ENCODE results near the gene PQBP1. TPM values are rescaled to one million over a fixed set of nuclear protein-coding genes. Genes with fewer than 3 reads are reported as not detected.
"Not testable (repeated sequence)": the region's sequence is repeated elsewhere in the genome, so short reads cannot be mapped to it uniquely, and the experiment has no call there.

The PQBP1 gene
- total and polyA plus RNA-seq, 9 donors, result 54.4 to 76.6 (median 69.5) TPM

- H3K9me3 ChIP-seq (replicated peaks; ENCODE audit: control insufficient read depth, low read depth, low read length); H3K27me3 ChIP-seq (ENCODE audit: control insufficient read depth, insufficient read depth, low read length); H3K27ac ChIP-seq (ENCODE audit: low read length); H3K4me3 ChIP-seq (ENCODE audit: low read length); DNase-seq; H3K36me3 ChIP-seq (ENCODE audit: control insufficient read depth, insufficient read depth, low read length); H3K4me1 ChIP-seq (ENCODE audit: control insufficient read depth, insufficient read depth, low read length): not testable (repeated sequence)
- no CpG with 5 or more reads among the region's 4 CpGs for WGBS (ENCODE audit: insufficient coverage)
Measured at GRCh38 chrX:48876944-48877343, 20.8 kb upstream of the PQBP1 start.

- Histone ChIP-seq H3K27ac (ENCODE audit: low read length) (no peak overlapping the region), H3K36me3 (ENCODE audit: control insufficient read depth, insufficient read depth, low read length) (no peaks in the 10 kb centered on the region), H3K27me3 (ENCODE audit: control insufficient read depth, insufficient read depth, low read length) (no peaks in the 10 kb centered on the region), H3K9me3 (replicated peaks; ENCODE audit: control insufficient read depth, low read depth, low read length) (no peaks in the 10 kb centered on the region), H3K4me3 (ENCODE audit: low read length) (no peak overlapping the region), H3K4me1 (ENCODE audit: control insufficient read depth, insufficient read depth, low read length) (no peaks in the 10 kb centered on the region)
- WGBS (ENCODE audit: insufficient coverage), result 71% methylated on average over 10 of the region's 10 CpGs
- DNase-seq, result no peak
Measured at GRCh38 chrX:48883729-48884128, 14.0 kb upstream of the PQBP1 start.

- H3K9me3 ChIP-seq (replicated peaks; ENCODE audit: control insufficient read depth, low read depth, low read length); H3K27ac ChIP-seq (ENCODE audit: low read length); H3K4me1 ChIP-seq (ENCODE audit: control insufficient read depth, insufficient read depth, low read length); DNase-seq; H3K27me3 ChIP-seq (ENCODE audit: control insufficient read depth, insufficient read depth, low read length); H3K4me3 ChIP-seq (ENCODE audit: low read length); H3K36me3 ChIP-seq (ENCODE audit: control insufficient read depth, insufficient read depth, low read length): not testable (repeated sequence)
- 72% methylated on average over 3 of the region's 5 CpGs for WGBS (ENCODE audit: insufficient coverage)
Measured at GRCh38 chrX:48886586-48886985, 11.1 kb upstream of the PQBP1 start.

GRCh38 chrX:48890296-48890925 lies 7.3 kb upstream of the PQBP1 start:
- Histone ChIP-seq H3K27ac (ENCODE audit: low read length) (no peak overlapping the region), H3K9me3 (replicated peaks; ENCODE audit: control insufficient read depth, low read depth, low read length) (no peaks in the 10 kb centered on the region), H3K36me3 (ENCODE audit: control insufficient read depth, insufficient read depth, low read length) (peaks cover 11% of the 10 kb centered on the region), H3K27me3 (ENCODE audit: control insufficient read depth, insufficient read depth, low read length) (no peaks in the 10 kb centered on the region), H3K4me1 (ENCODE audit: control insufficient read depth, insufficient read depth, low read length) (peaks cover 13% of the 10 kb centered on the region), H3K4me3 (ENCODE audit: low read length) (peak overlapping the region; percentile 54)
- 47% methylated on average over 14 of the region's 15 CpGs for WGBS (ENCODE audit: insufficient coverage)
- DNase-seq, result no peak

GRCh38 chrX:48890934-48891401 lies 6.8 kb upstream of the PQBP1 start:
- Histone ChIP-seq H3K4me1 (ENCODE audit: control insufficient read depth, insufficient read depth, low read length) (peaks cover 13% of the 10 kb centered on the region), H3K9me3 (replicated peaks; ENCODE audit: control insufficient read depth, low read depth, low read length) (no peaks in the 10 kb centered on the region), H3K27ac (ENCODE audit: low read length) (no peak overlapping the region), H3K36me3 (ENCODE audit: control insufficient read depth, insufficient read depth, low read length) (peaks cover 11% of the 10 kb centered on the region), H3K4me3 (ENCODE audit: low read length) (peak overlapping the region; percentile 54), H3K27me3 (ENCODE audit: control insufficient read depth, insufficient read depth, low read length) (no peaks in the 10 kb centered on the region)
- no peak for DNase-seq
- WGBS (ENCODE audit: insufficient coverage), result 32% methylated on average over 35 of the region's 35 CpGs

- no peaks in the 10 kb centered on the region for H3K27me3 ChIP-seq (ENCODE audit: control insufficient read depth, insufficient read depth, low read length)
- H3K36me3 ChIP-seq (ENCODE audit: control insufficient read depth, insufficient read depth, low read length), result peaks cover 11% of the 10 kb centered on the region
- H3K27ac ChIP-seq (ENCODE audit: low read length), result peak overlapping the region; percentile 51
- H3K4me1 ChIP-seq (ENCODE audit: control insufficient read depth, insufficient read depth, low read length), result peaks cover 17% of the 10 kb centered on the region
- H3K4me3 ChIP-seq (ENCODE audit: low read length), result peak overlapping the region; percentile 54
- no peaks in the 10 kb centered on the region for H3K9me3 ChIP-seq (replicated peaks; ENCODE audit: control insufficient read depth, low read depth, low read length)
- DNase-seq, result peak; percentile 90
- 36% methylated on average over 61 of the region's 68 CpGs for WGBS (ENCODE audit: insufficient coverage)
Measured at GRCh38 chrX:48891402-48892288, 6.1 kb upstream of the PQBP1 start.

GRCh38 chrX:48892896-48893295 lies 4.8 kb upstream of the PQBP1 start:
- Histone ChIP-seq H3K27ac (ENCODE audit: low read length) (no peak overlapping the region), H3K27me3 (ENCODE audit: control insufficient read depth, insufficient read depth, low read length) (no peaks in the 10 kb centered on the region), H3K36me3 (ENCODE audit: control insufficient read depth, insufficient read depth, low read length) (peaks cover 11% of the 10 kb centered on the region), H3K9me3 (replicated peaks; ENCODE audit: control insufficient read depth, low read depth, low read length) (no peaks in the 10 kb centered on the region), H3K4me3 (ENCODE audit: low read length) (no peak overlapping the region), H3K4me1 (ENCODE audit: control insufficient read depth, insufficient read depth, low read length) (peaks cover 19% of the 10 kb centered on the region)
- DNase-seq, result no peak
- no CpG with 5 or more reads among the region's 4 CpGs for WGBS (ENCODE audit: insufficient coverage)

- DNase-seq, result no peak
- Histone ChIP-seq H3K9me3 (replicated peaks; ENCODE audit: control insufficient read depth, low read depth, low read length) (no peaks in the 10 kb centered on the region), H3K36me3 (ENCODE audit: control insufficient read depth, insufficient read depth, low read length) (peaks cover 11% of the 10 kb centered on the region), H3K27me3 (ENCODE audit: control insufficient read depth, insufficient read depth, low read length) (no peaks in the 10 kb centered on the region), H3K4me1 (ENCODE audit: control insufficient read depth, insufficient read depth, low read length) (peaks cover 24% of the 10 kb centered on the region), H3K4me3 (ENCODE audit: low read length) (no peak overlapping the region), H3K27ac (ENCODE audit: low read length) (no peak overlapping the region)
- 88% methylated on average over 11 of the region's 16 CpGs for WGBS (ENCODE audit: insufficient coverage)
Measured at GRCh38 chrX:48893556-48894348, 4.0 kb upstream of the PQBP1 start.

- Histone ChIP-seq H3K27me3 (ENCODE audit: control insufficient read depth, insufficient read depth, low read length) (no peaks in the 10 kb centered on the region), H3K36me3 (ENCODE audit: control insufficient read depth, insufficient read depth, low read length) (peaks cover 11% of the 10 kb centered on the region), H3K27ac (ENCODE audit: low read length) (no peak overlapping the region), H3K4me1 (ENCODE audit: control insufficient read depth, insufficient read depth, low read length) (peaks cover 28% of the 10 kb centered on the region), H3K4me3 (ENCODE audit: low read length) (no peak overlapping the region), H3K9me3 (replicated peaks; ENCODE audit: control insufficient read depth, low read depth, low read length) (no peaks in the 10 kb centered on the region)
- DNase-seq, result no peak
- WGBS (ENCODE audit: insufficient coverage), result 83% methylated on average over 3 of the region's 6 CpGs
Measured at GRCh38 chrX:48894891-48895290, 2.8 kb upstream of the PQBP1 start.

GRCh38 chrX:48896611-48897011 lies 1.1 kb upstream of the PQBP1 start:
- peak overlapping the region; percentile 87 for H3K4me3 ChIP-seq (ENCODE audit: low read length)
- WGBS (ENCODE audit: insufficient coverage), result 55% methylated on average over 4 of the region's 9 CpGs
- H3K4me1 ChIP-seq (ENCODE audit: control insufficient read depth, insufficient read depth, low read length), result peaks cover 21% of the 10 kb centered on the region
- H3K9me3 ChIP-seq (replicated peaks; ENCODE audit: control insufficient read depth, low read depth, low read length), result no peaks in the 10 kb centered on the region
- H3K27me3 ChIP-seq (ENCODE audit: control insufficient read depth, insufficient read depth, low read length), result no peaks in the 10 kb centered on the region
- DNase-seq, result peak; percentile 60
- H3K27ac ChIP-seq (ENCODE audit: low read length), result peak overlapping the region; percentile 99
- peaks cover 19% of the 10 kb centered on the region for H3K36me3 ChIP-seq (ENCODE audit: control insufficient read depth, insufficient read depth, low read length)
